CD4-positive, alpha-beta T cell treated with Interleukin-15 for 4 hours (primary cell): ENCODE data around the gene ALLC.
A peak's percentile ranks its signal among the peaks of the same experiment; 100 is the strongest.

Source experiments
- DNase-seq: peaks from one replicate; pipeline ENCODE4 v3.0.0-alpha.2; 2020; ENCODE audit warnings: low spot score

The ALLC gene

GRCh38 chr2:3639653-3640052 lies 18.3 kb upstream of the ALLC start:
- DNase-seq = no peak

GRCh38 chr2:3641181-3641580 lies 16.8 kb upstream of the ALLC start:
- DNase-seq = no peak

- DNase-seq = no peak
Observed at GRCh38 chr2:3641841-3642421, 16.1 kb upstream of the ALLC start.

GRCh38 chr2:3642521-3643215 lies 15.3 kb upstream of the ALLC start:
- DNase-seq = no peak

GRCh38 chr2:3643371-3644245 lies 14.4 kb upstream of the ALLC start:
- no peak for DNase-seq

- DNase-seq = no peak
Observed at GRCh38 chr2:3644246-3644525, 13.8 kb upstream of the ALLC start.

GRCh38 chr2:3644891-3645605 lies 13.0 kb upstream of the ALLC start:
- no peak for DNase-seq

- no peak for DNase-seq
Observed at GRCh38 chr2:3645745-3646389, 12.1 kb upstream of the ALLC start.

- DNase-seq = no peak
Observed at GRCh38 chr2:3646446-3646845, 11.6 kb upstream of the ALLC start.

- no peak for DNase-seq
Observed at GRCh38 chr2:3647246-3647645, 10.8 kb upstream of the ALLC start.

- no peak for DNase-seq
Observed at GRCh38 chr2:3647831-3648651, 10.0 kb upstream of the ALLC start.

- DNase-seq = no peak
Observed at GRCh38 chr2:3648652-3649177, 9.3 kb upstream of the ALLC start.

- no peak for DNase-seq
Observed at GRCh38 chr2:3649581-3649980, 8.4 kb upstream of the ALLC start.

GRCh38 chr2:3650140-3650920 lies 7.7 kb upstream of the ALLC start:
- no peak for DNase-seq

GRCh38 chr2:3651691-3652648 lies 6.0 kb upstream of the ALLC start:
- DNase-seq = peak; percentile 74

- no peak for DNase-seq
Observed at GRCh38 chr2:3652896-3653625, 4.9 kb upstream of the ALLC start.

GRCh38 chr2:3654011-3654410 lies 4.0 kb upstream of the ALLC start:
- DNase-seq = no peak

GRCh38 chr2:3654531-3655225 lies 3.3 kb upstream of the ALLC start:
- no peak for DNase-seq
